Stimulated activated CD4-positive, alpha-beta T cell treated with anti-CD3 and anti-CD28 coated beads, Interleukin-15, amount 100 ng/mL, for 1 hour (primary cell): Measurements from ENCODE around the gene ZNF273.
"Not testable (repeated sequence)": the region's sequence is repeated elsewhere in the genome, so short reads cannot be mapped to it uniquely, and the experiment has no call there.

ENCODE experiments used
- DNase-seq, 2 donors: peaks; one replicate each; pipeline ENCODE4 v3.0.0-alpha.2; 2020; ENCODE audit warnings: low read depth in 1 of 2, low spot score in 1 of 2

The ZNF273 gene

DNA sequence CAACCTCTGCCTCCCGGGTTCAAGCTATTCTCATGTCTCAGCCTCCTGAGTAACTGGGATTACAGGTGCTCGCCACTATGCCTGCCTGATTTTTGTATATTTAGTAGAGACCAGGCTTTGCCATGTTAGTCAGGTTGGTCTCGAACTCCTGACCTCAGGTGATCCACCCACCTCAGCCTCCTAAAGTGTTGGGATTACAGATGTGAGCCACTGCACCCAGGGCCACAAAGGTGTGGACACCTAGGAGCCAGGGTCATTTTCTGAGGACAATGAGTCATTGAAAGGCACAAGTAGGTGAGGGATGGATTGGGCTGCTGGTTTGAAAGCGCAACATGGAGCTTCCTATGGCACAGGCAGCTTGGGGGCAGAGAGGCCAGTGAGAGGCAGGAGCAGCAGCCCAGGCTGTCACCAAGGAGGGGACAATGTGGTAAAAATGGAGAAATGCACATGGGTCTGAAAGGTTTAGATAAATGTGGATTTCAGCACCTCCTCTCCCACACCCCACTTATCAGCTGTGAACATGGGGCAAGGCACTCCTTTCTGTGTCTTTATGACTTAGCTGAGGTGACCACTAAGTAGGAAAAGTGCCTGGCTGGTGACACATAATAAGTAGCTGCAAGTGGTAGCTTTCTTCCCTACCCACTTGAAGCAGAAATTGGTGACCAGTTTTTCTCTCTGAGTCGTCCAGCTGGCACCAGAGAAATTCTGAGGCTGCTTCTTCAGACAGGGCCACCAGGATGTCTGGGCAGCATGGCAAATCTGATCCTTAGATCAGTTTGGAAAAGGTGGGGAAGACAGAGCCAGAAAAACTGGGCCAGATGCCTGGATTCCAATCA is 41.8 kb downstream of the ZNF273 start:
- DNase-seq = not testable (repeated sequence)

DNA sequence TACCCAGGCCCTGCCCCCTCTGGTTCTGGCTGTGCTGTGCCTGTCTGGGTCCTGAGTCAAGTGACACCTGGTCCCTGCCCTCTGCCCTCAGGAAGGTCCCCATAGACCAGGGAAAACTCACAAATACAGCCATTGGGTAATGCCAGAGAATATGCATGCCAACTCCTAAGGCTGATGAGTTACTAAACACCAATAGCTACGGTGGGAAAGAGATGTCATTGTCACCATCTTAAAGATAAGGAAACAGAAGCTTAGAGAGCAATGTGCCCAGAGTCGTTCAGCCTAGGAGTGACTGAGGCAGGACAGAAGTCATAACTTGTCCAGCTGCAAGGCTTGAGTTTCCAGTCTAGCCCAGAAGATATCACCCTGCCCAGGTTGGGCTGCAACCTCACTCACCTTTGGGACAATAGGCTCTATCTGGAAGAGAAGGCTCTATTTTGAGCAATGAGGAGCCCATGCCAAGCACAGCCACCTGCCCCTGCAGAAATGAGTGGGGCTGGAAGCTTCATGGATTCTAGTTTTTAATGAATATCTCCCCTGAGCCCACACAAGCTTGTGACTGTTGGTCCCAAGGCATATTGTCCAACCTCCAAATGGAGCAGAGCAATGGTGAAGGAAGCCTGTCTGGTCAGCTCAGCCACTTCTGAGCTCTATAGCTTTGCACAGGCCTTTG is 42.6 kb downstream of the ZNF273 start:
- DNase-seq = no peak

DNA sequence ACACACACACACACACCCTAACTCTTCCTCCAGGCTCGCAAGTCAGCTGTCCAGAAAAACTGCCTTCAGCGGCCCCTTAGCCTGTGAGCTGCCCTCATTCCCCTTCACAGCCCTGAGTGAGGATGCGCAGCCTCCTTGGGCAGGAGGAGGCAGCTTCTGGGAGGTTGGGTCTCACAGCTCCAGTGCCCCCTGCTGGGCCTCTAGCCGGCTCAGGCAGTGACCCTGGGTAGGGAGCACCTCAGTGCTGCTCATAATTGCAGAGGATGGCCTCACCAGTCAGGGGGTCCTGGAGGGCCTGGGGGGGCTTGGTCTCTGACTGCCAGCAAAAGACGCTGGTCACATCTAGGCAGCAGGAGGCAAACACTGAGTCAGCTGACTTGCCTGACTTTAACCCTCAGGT is 43.7 kb downstream of the ZNF273 start:
- DNase-seq = peak in 1 of 2 donors; percentile 6

DNA sequence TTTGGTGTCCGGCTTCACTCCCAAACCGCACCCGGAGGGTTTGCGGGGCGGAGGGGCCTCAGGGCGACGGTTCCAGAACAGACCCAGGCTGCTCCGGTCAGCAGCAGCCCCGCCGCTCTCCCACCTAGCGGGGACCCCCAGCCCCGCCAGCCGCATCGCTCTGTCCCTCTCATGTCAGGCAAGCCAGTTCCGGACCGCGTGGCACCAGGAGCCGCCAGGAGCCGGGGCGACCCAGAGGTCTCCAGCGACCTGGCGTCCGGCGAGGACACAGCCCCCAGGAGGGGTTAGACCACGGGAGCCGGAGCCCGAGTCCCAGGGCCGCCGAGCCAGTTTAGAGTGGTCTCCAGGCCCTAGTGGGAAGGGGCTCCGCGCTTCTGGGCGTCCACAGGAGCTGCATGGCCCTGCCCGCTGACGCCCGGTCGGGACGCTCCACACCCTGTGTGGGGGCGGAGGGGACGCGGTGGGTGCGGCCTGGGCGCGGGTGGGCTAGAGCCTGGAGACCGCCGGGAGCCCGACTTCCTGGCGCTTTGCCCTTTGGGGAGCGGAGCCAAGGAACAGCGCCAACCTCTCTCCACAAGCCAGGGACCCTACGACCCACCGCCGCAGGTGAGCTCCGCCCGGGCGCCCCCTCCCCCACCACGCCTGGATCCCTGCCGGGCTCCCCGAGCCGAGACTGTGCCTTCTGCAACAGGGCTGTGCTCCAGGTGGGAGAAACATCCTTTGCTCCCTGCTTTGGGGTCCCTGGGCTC is 44.4 kb downstream of the ZNF273 start:
- no peak for DNase-seq

DNA sequence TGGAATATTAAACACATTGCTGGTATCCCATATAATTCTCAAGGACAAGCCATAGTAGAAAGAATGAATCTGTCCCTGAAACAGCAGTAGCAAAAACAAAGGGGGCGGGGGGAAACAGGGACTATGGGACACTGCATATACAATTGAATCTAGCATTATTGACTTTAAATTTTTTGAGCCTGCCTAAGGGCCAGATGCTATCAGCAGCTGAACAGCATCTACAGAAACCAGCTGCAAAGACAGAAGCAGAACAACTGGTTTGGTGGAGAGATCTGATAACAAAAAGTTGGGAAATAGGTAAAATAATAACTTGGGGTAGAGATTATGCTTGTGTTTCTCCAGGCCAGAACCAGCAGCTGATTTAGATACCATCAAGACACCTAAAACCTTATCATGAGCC is 45.7 kb downstream of the ZNF273 start:
- DNase-seq = not testable (repeated sequence)

DNA sequence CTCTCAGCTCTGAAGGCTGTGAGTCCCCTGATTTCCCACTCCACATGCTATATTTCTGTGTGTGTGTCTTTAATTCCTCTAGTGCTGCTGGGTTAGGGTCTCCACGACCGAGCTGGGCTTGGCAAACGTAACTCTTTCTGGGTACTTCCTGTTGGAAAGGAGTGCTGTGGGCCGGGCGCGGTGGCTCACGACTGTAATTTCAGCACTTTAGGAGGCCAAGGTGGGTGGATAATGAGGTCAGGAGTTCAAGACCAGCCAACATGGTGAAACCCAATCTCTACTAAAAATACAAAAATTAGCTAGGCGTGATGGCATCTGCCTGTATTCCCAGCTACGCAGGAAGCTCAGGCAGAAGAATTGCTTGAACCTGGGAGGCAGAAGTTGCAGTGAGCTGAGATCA is 47.6 kb downstream of the ZNF273 start:
- DNase-seq = not testable (repeated sequence)

DNA sequence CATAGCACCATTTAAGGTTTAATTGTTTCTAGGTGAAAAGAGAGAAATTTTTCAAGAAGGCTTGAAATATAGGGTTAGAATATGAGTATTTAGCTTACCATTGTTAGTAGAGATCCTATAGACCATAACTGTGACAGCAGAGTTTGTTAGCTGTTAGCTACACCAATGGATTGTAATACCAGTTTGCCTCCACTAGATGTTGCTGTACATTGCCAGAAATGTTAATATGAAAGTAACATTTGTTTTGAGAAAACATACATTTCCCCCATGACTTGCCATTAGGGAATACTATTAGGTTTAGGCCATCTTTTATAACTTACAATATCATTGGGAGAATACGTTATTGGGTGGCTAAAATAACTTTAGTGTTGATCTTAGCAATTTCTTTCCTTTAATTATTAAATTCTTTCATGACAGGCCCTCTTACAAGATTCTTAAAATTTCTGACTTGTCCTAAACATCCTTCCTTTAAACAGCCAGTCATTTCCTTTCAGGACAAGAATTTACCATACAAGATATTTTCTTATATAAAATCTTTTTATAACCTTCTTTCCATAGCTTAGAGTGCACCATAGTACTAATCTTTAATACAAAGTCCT is 48.3 kb downstream of the ZNF273 start:
- no peak for DNase-seq

DNA sequence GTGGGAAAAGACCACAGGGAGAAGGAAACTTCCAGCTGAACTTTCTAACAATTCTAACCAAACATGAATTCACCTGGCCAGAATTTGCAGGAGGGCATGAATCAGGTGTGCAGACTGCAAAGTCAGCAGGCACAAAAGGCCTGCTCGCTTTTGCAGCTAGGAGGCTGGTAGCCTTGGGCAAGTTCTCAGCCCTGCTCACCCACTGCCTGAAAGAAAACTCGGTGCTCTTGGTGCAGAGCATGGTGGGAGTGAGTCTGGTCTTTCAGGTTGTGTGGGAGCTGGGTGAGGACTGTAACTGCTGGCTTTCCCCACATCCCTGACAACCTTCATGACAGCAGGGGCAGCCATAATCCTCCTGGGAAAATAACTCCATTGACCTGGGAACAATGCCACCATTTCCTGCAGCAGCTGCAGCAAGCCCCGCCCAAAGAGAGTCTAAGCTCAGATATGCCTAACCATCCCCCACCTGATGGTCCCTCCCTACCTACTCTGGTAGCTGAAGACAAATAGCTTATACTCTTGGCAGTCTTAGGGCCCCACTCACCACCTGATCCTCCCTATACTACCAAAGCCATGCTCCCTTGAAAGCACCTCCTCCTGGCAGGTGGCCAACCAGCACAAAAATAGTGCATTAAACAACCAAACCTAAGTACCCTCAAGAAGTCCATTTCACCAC is 56.1 kb downstream of the ZNF273 start:
- no peak for DNase-seq

DNA sequence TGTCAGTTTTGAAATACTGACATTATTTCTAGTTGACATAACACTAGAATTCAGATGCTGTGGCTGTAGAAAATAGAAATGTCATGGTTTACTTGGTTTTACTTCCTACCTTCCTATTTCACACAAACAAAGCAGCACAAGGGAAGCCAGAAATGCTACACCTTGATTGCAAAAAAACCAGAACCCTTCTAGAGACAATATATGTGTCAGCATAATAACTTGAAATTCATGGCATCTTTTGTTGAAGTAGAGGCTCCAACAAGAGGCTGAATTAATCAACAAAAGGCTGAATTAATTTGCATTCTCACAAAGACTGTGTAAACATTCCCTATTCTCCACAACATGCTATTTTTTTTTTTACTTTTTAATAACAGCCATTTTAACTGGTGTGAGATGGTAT is 62.5 kb downstream of the ZNF273 start:
- no peak for DNase-seq

DNA sequence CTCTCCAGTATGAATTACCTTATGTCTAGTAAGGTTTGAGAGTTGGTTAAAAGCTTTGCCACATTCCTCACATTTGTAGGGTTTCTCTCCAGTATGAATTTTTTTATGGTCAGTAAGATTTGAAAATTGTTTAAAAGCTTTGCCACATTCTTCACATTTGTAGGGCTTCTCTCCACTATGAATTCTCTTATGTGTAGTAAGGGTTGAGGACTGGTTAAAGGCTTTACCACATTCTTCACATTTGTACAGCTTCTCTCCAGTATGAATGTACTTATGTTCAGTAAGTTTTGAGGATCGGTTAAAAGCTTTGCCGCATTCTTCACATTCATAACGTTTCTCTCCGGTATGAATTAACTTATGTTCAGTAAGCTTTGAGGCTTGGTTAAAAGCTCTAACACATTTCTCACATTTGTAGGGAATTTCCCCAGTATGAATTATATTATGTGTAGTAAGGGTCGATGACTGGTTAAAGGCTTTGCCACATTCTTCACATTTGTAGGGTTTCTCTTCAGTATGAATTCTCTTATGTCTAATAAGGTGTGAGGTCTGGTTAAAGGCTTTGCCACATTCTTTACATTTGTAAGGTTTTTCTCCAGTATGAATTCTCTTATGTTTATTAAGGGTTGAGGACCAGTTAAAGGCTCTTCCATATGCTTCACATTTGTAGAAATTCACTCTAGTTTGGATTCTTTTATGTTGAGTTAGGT is 75.6 kb downstream of the ZNF273 start:
- DNase-seq = no peak
